MM.1S (cell line): ENCODE data around the gene CCDC171.

Experiments
- DNase-seq: peaks from one replicate; pipeline ENCODE4 v3.0.0-alpha.2; 2015
- H2AFZ ChIP-seq: fragments of 300-600 bp; sonication (generic); 2 replicates; pipeline ENCODE4 v1.6.0; 2016; ENCODE audit warnings: antibody characterized with exemption, low read length
- H3F3A ChIP-seq: fragments of 300-600 bp; sonication (generic); 2 replicates; pipeline ENCODE4 v1.6.1; 2016; ENCODE audit warnings: mild to moderate bottlenecking, antibody characterized with exemption, low read length, moderate library complexity, mixed read lengths; ENCODE audit not compliant: insufficient read depth
- H3K27ac ChIP-seq: fragments of 300-600 bp; sonication (generic); 2 replicates; pipeline ENCODE4 v1.5.1; 2016; ENCODE audit warnings: mild to moderate bottlenecking, low read length
- H3K27me3 ChIP-seq: fragments of 300-600 bp; sonication (generic); replicated peaks from 2 replicates; pipeline ENCODE4 v1.6.0; 2016; ENCODE audit warnings: low read length; ENCODE audit not compliant: insufficient read depth
- H3K36me3 ChIP-seq: fragments of 300-600 bp; sonication (generic); replicated peaks from 2 replicates; pipeline ENCODE4 v1.6.1; 2016; ENCODE audit warnings: mild to moderate bottlenecking, low read length, mixed read lengths; ENCODE audit not compliant: insufficient read depth
- H3K4me1 ChIP-seq: fragments of 300-600 bp; sonication (generic); 2 replicates; pipeline ENCODE4 v1.6.1; 2016; ENCODE audit warnings: low read length, mixed read lengths
- H3K4me2 ChIP-seq: fragments of 300-600 bp; sonication (generic); 2 replicates; pipeline ENCODE4 v1.6.0; 2016; ENCODE audit warnings: low read depth, low read length
- H3K4me3 ChIP-seq: fragments of 300-600 bp; sonication (generic); 2 replicates; pipeline ENCODE4 v1.5.1; 2016; ENCODE audit warnings: low read length, mixed read lengths
- H3K79me2 ChIP-seq: fragments of 300-600 bp; sonication (generic); 2 replicates; pipeline ENCODE4 v1.6.1; 2016; ENCODE audit warnings: mixed run types, low read length, mixed read lengths
- H3K9ac ChIP-seq: fragments of 300-600 bp; sonication (generic); 2 replicates; pipeline ENCODE4 v1.6.1; 2016; ENCODE audit warnings: low read length, mixed read lengths
- H3K9me2 ChIP-seq: fragments of 300-600 bp; sonication (generic); replicated peaks from 2 replicates; pipeline ENCODE4 v1.6.1; 2016; ENCODE audit warnings: mild to moderate bottlenecking, low read length, mixed read lengths; ENCODE audit not compliant: insufficient read depth
- H3K9me3 ChIP-seq: fragments of 300-600 bp; sonication (generic); replicated peaks from 2 replicates; pipeline ENCODE4 v1.6.1; 2016; ENCODE audit warnings: mild to moderate bottlenecking, low read length, mixed read lengths; ENCODE audit not compliant: insufficient read depth
- H4K20me1 ChIP-seq: fragments of 300-600 bp; sonication (generic); 2 replicates; pipeline ENCODE4 v1.6.1; 2016; ENCODE audit warnings: mild to moderate bottlenecking, low read length, moderate library complexity, mixed read lengths; ENCODE audit not compliant: insufficient read depth
- CTCF ChIP-seq: fragments of 300-600 bp; sonication (generic); IDR thresholded peaks from 2 replicates; pipeline ENCODE4 v1.5.1; 2016; ENCODE audit warnings: antibody characterized with exemption, low read length, mixed read lengths
- EZH2 ChIP-seq: fragments of 300-600 bp; sonication (generic); optimal IDR thresholded peaks from 2 replicates; pipeline ENCODE3; 2017; ENCODE audit warnings: low read depth, mild to moderate bottlenecking, antibody characterized with exemption, low read length, mixed read lengths
- EZH2phosphoT487 ChIP-seq: fragments of 300-600 bp; sonication (generic); IDR thresholded peaks from 2 replicates; pipeline ENCODE4 v1.6.1; 2018; ENCODE audit warnings: antibody characterized with exemption, low read length

The CCDC171 gene

GRCh38 chr9:15843931-15844330 lies 291.1 kb downstream of the CCDC171 start:
- H3K9me3 ChIP-seq = no peaks in the 10 kb centered on the region
- H3K4me3 ChIP-seq = no peak overlapping the region
- no peaks in the 10 kb centered on the region for H4K20me1 ChIP-seq
- H3K4me1 ChIP-seq = no peaks in the 10 kb centered on the region
- no peak overlapping the region for H2AFZ ChIP-seq
- H3K9ac ChIP-seq = no peak overlapping the region
- H3K4me2 ChIP-seq = no peak overlapping the region
- H3F3A ChIP-seq = no peaks in the 10 kb centered on the region
- no peaks in the 10 kb centered on the region for H3K36me3 ChIP-seq
- H3K27ac ChIP-seq = no peak overlapping the region
- H3K27me3 ChIP-seq = no peaks in the 10 kb centered on the region
- H3K9me2 ChIP-seq = no peaks in the 10 kb centered on the region
- no peak for DNase-seq
- H3K79me2 ChIP-seq = no peaks in the 10 kb centered on the region
- TF ChIP-seq EZH2phosphoT487 (no peak), EZH2 (no peak), CTCF (no peak)

GRCh38 chr9:15846611-15847010 lies 293.8 kb downstream of the CCDC171 start:
- Histone ChIP-seq H3K79me2 (no peaks in the 10 kb centered on the region), H3K27me3 (no peaks in the 10 kb centered on the region), H3K9me3 (no peaks in the 10 kb centered on the region), H3K4me3 (no peak overlapping the region), H3K27ac (no peak overlapping the region), H3F3A (no peaks in the 10 kb centered on the region), H3K9me2 (no peaks in the 10 kb centered on the region), H3K4me2 (no peak overlapping the region), H4K20me1 (no peaks in the 10 kb centered on the region), H3K36me3 (no peaks in the 10 kb centered on the region), H3K9ac (no peak overlapping the region), H2AFZ (no peak overlapping the region), H3K4me1 (no peaks in the 10 kb centered on the region)
- TF ChIP-seq EZH2phosphoT487 = no peak
- no peak for TF ChIP-seq EZH2
- no peak for TF ChIP-seq CTCF
- DNase-seq = no peak

- Histone ChIP-seq H3K9ac (no peak overlapping the region), H3K9me2 (no peaks in the 10 kb centered on the region), H3K4me3 (no peak overlapping the region), H3K4me1 (no peaks in the 10 kb centered on the region), H3K9me3 (no peaks in the 10 kb centered on the region), H3K27ac (no peak overlapping the region), H3K79me2 (no peaks in the 10 kb centered on the region), H3F3A (no peaks in the 10 kb centered on the region), H3K36me3 (no peaks in the 10 kb centered on the region), H4K20me1 (no peaks in the 10 kb centered on the region), H2AFZ (no peak overlapping the region), H3K4me2 (no peak overlapping the region), H3K27me3 (no peaks in the 10 kb centered on the region)
- no peak for TF ChIP-seq EZH2
- no peak for TF ChIP-seq CTCF
- TF ChIP-seq EZH2phosphoT487 = no peak
- DNase-seq = no peak
Observed at GRCh38 chr9:15849871-15850270, 297.0 kb downstream of the CCDC171 start.
